AG10803 (cell line): ENCODE results near the gene CNGA3.

Experiments
- DNase-seq: peaks from one replicate; pipeline ENCODE4 v3.0.0; 2010; ENCODE audit warnings: low read depth
- H3K4me3 ChIP-seq: 2 replicates; pipeline ENCODE4 v1.5.1; 2011; ENCODE audit warnings: mild to moderate bottlenecking, low read length, control low read depth
- CTCF ChIP-seq: conservative IDR thresholded peaks from 2 replicates; pipeline ENCODE4 v1.5.1; 2011; ENCODE audit warnings: mild to moderate bottlenecking, low read length, control low read depth, inconsistent platforms

Gene CNGA3

GRCh38 chr2:98333922-98334321 is 12.3 kb upstream of the CNGA3 start:
- no peak overlapping the region for H3K4me3 ChIP-seq
- DNase-seq = no peak
- no peak for TF ChIP-seq CTCF

- H3K4me3 ChIP-seq = 0 out of 2 replicates have a peak overlapping the region, but pooled peaks have one; percentile 21
- DNase-seq = peak; percentile 86
- no peak for TF ChIP-seq CTCF
These were observed 11.7 kb upstream of the CNGA3 start for GRCh38 chr2:98334439-98335078.

GRCh38 chr2:98335271-98335670 is 11.0 kb upstream of the CNGA3 start:
- no peak for DNase-seq
- no peak for TF ChIP-seq CTCF
- no peak overlapping the region for H3K4me3 ChIP-seq

DNA sequence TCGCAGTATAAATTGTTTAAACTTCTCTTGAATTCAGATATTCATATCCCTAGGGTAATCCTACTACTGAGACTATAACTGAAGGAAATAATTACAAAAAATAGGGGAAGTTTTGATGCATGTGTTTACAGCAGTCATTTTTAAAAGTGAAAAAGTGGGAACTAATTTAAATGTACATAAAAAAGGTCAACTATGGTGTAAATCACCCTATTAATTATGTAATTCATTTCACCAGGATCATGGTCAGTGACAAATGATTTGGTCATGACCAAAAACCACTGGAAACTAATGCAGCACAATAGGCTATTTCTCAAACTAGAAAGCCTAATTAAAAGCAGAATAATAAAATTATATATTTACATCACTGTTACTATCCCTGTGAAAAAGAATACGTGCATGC is 5.0 kb upstream of the CNGA3 start:
- TF ChIP-seq CTCF = no peak
- H3K4me3 ChIP-seq = no peak overlapping the region
- no peak for DNase-seq

DNA sequence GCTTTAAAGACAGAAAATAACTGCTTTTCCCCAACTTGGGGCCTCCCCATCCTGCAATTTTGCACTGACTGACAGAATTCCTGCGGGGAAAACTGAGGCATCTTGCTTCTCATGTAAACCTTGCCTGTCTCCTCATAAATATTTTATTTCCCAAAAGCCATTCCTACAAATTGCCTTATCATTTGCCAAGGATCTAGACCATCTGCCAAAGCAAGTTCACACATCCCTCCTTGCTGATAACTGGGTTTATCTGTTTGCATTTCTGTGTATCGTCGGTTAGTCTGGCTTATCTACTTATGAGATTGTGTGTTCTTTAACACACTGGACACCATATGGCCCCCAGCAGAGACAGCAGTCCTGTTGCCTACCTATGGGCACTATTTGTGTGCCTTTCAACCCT is 3.0 kb upstream of the CNGA3 start:
- H3K4me3 ChIP-seq = no peak overlapping the region
- TF ChIP-seq CTCF = no peak
- DNase-seq = no peak

DNA sequence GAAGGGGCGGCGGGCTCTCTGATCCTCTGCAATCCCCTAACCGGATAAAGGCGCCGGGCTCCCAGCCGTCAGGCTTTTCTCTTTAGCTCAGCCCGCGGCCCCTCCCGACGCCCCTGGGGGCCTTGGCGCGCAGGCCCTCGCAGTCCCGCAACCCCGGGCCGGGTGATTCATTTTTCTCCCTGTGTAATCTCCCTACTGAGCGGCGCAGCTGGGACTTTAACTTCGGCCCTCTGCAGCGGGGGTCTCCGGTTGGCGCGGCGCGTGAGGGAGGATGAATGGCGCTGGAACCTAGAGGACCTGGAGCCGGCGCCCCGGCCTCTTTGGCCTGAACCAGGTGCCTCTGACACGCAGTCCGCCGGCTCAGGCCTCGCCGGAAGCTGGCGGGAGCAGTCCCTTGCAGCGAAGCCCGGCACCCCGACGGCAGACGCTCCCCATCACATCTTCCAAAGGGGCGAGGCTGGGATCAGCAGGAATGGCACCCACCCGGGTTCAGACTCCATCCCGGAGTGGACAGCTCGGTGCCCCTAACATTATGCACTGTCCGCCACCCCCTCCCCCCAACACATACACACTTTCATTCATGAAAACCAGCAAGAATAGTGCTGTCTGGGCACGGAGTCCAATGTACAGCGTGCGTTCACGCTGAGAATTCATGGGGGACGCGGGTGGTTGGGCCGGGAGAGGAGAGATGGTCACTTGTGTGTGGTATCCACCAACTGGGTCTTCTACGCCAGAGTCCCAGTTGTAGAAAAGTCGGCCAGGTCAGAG is 1.2 kb downstream of the CNGA3 start:
- no peak for DNase-seq
- H3K4me3 ChIP-seq = no peak overlapping the region
- no peak for TF ChIP-seq CTCF

DNA sequence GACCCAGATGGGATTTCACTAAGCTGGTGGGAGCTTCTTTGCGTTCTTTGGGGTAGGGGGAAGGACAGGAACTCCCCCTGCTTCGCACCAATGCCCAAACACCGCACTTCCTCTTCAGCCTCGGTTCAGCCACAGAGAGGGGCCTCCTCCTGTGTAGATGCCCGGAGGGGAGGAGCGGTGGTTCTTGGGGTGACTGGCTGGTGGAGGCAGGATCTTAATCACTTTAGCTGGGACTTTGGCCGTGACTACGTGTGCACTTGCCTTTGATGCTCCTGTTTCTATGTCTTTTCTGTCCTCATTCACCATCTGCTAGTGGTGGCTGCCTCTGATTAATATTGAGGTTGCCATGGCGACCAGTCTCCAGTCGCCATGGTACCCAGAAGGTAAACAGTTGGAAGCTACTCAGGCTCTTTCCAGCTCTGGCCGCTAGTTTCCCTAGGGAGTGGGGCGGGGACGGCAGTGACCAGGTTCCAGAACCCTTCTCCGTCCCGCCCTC is 1.9 kb downstream of the CNGA3 start:
- DNase-seq = no peak
- H3K4me3 ChIP-seq = no peak overlapping the region
- no peak for TF ChIP-seq CTCF
